Activated CD8-positive, alpha-beta T cell treated with anti-CD3 and anti-CD28 coated beads, Interleukin-2, amount 10 ng/mL, durations not matched to agents 7 days and 5 days (primary cell): ENCODE data around the gene SUPT3H. TPM values are rescaled to one million over a fixed set of nuclear protein-coding genes. Genes with fewer than 3 reads are reported as not detected.
"Not testable (repeated sequence)": the region's sequence is repeated elsewhere in the genome, so short reads cannot be mapped to it uniquely, and the experiment has no call there.

Experiments
- ATAC-seq: fragments of 150-1000 bp; cut with Tn5 transposase; one replicate; pipeline ENCODE4 v1.10.0; 2021; ENCODE audit warnings: moderate library complexity
- CTCF ChIA-PET: fragments of 350-600 bp; sonication (Branson Sonifier 250); formaldehyde crosslinking; loops from one replicate; lab custom pipeline; 2021; ENCODE audit warnings: antibody characterized with exemption; lab: Charles Lee
- POLR2A ChIA-PET: fragments of 350-600 bp; sonication (Branson Sonifier 250); formaldehyde crosslinking; loops from one replicate; lab custom pipeline; 2021; ENCODE audit warnings: antibody characterized with exemption; lab: Charles Lee
- DNase-seq: peaks from one replicate; pipeline ENCODE4 v3.0.0-alpha.2; 2020
- H3K27ac Mint-ChIP-seq: one replicate; pipeline ENCODE4 v1.8.0; 2021; ENCODE audit warnings: mild to moderate bottlenecking, mixed read lengths
- H3K27me3 Mint-ChIP-seq: one replicate; pipeline ENCODE4 v1.8.0; 2021; ENCODE audit warnings: low read depth, mixed read lengths
- H3K36me3 Mint-ChIP-seq: one replicate; pipeline ENCODE4 v1.8.0; 2021; ENCODE audit warnings: low read depth, mixed read lengths
- H3K4me1 Mint-ChIP-seq: one replicate; pipeline ENCODE4 v1.8.0; 2021; ENCODE audit warnings: low read depth, mixed read lengths
- H3K4me3 Mint-ChIP-seq: one replicate; pipeline ENCODE4 v1.8.0; 2021; ENCODE audit warnings: mild to moderate bottlenecking, mixed read lengths
- H3K9me3 Mint-ChIP-seq: one replicate; pipeline ENCODE4 v1.8.0; 2022; ENCODE audit warnings: mixed read lengths; ENCODE audit not compliant: insufficient read depth
- total RNA-seq, 2 experiments: library from RNA; stranded (reverse); gene quantifications; one replicate each; pipeline ENCODE4 v1.2.3, GENCODE V29; 2021

Gene SUPT3H
- total RNA-seq, 2 experiments from 2014 or later = 6.4 to 9.1 TPM

DNA sequence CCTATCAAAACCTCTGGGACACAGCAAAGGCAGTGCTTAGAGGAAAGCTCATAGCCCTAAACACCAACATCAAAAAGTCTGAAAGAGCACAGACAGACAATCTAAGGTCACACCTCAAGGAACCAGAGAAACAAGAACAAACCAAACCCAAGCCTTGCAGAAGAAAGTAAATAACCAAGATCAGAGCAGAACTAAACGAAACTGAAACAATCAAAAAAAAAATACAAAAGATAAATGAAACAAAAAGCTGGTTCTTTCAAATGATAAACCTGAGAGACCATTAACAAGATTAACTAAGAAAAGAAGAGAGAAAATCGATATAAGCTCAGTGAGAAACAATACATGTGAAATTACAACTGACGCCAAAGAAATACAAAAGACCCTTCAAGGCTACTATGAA lies 84.4 kb downstream of the SUPT3H start:
- Mint-ChIP-seq H3K27me3 (no peaks in the 10 kb centered on the region), H3K4me3 (peak overlapping the region; percentile 32), H3K9me3 (peaks cover 13% of the 10 kb centered on the region), H3K27ac (peak overlapping the region; percentile 85), H3K4me1 (peaks cover 34% of the 10 kb centered on the region), H3K36me3 (peaks cover 32% of the 10 kb centered on the region)
- POLR2A ChIA-PET = interaction anchor here (0.7 to 1.1 kb wide), 2 partner anchors 13 to 646 kb away, joined by 3 read pairs; no protein-coding TSS in a partner anchor
- peak; percentile 24 for DNase-seq
- peak; percentile 53 for ATAC-seq
- CTCF ChIA-PET = interaction anchor here (1.4 to 2.4 kb wide), 2 partner anchors 18 to 638 kb away, joined by 4 to 10 read pairs; no protein-coding TSS in a partner anchor

DNA sequence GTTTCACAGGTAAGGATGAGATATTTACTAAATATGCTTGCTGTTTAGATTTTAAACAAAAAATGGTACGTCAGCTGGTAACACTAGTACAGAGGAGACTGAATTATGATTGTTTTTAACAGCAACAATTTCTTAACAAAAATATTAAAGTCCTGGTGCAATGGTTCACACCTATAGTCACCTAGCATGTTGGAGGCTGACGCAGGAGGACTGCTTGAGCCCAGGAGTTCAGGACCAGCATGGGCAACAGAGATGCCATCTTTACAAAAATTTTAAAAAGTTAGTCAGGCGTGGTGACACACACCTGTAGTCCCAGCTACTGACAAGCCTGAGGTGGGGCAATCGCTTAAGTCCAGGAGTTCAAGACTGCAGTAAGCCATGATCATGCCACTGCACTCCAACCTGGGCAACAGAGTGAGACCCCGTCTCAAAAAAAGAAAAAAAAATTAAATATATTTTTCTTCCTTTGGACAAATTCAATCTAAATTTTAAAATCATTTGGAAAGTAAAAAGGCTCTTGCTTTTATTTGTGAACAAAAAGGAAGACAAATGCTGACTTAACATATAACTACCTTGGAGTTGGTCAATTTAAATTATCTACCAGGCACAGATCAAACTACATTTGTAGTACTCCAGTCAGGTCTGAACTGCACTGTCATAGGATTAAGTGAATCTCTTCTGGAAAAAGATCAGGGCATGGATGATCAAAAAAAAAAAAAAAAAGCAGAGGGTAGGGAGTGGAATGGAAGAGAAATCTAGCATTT lies 87.8 kb downstream of the SUPT3H start:
- ATAC-seq = no peak
- no peaks in the 10 kb centered on the region for H3K27me3 Mint-ChIP-seq
- peaks cover 13% of the 10 kb centered on the region for H3K9me3 Mint-ChIP-seq
- H3K4me1 Mint-ChIP-seq = peaks cover 31% of the 10 kb centered on the region
- no peak overlapping the region for H3K27ac Mint-ChIP-seq
- H3K4me3 Mint-ChIP-seq = no peak overlapping the region
- ChIA-PET CTCF (no interaction called here), POLR2A (no interaction called here)
- no peak for DNase-seq
- H3K36me3 Mint-ChIP-seq = peaks cover 37% of the 10 kb centered on the region

DNA sequence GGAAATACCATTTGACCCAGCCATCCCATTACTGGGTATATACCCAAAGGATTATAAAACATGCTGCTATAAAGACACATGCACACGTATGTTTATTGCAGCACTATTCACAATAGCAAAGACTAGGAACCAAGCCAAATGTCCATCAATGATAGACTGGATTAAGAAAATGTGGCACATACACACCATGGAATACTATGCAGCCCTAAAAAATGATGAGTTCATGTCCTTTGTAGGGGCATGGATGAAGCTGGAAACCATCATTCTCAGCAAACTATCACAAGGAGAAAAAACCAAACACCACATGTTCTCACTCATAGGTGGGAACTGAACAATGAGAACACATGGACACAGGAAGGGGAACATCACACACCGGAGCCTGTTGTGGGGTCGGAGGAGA lies 91.0 kb downstream of the SUPT3H start:
- H3K4me3 Mint-ChIP-seq, H3K9me3 Mint-ChIP-seq, CTCF ChIA-PET, ATAC-seq, H3K27ac Mint-ChIP-seq, H3K27me3 Mint-ChIP-seq, DNase-seq, POLR2A ChIA-PET, H3K4me1 Mint-ChIP-seq: not testable (repeated sequence)
- peaks cover 40% of the 10 kb centered on the region for H3K36me3 Mint-ChIP-seq

DNA sequence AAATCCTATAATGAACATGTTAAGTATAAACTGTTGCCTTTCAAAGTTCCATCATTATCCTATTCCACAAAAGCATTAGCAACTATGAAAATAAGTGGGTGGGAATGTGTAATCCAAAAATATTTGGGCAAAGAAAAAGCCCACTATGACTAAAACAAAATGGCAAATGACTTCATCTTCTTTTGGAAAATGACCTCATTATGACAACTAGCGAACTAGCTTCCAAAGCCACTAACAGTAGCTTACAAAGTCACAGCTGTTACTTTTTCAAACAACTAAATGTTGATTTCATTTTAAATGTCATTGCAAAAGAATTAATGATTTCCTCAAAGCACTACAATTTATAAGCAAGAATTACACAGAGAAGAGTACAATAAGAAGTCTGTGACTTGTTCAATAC lies 99.4 kb downstream of the SUPT3H start:
- H3K27ac Mint-ChIP-seq = no peak overlapping the region
- CTCF ChIA-PET = no interaction called here
- POLR2A ChIA-PET = no interaction called here
- DNase-seq = no peak
- ATAC-seq = no peak
- peaks cover 5% of the 10 kb centered on the region for H3K4me1 Mint-ChIP-seq
- H3K4me3 Mint-ChIP-seq = no peak overlapping the region
- H3K27me3 Mint-ChIP-seq = no peaks in the 10 kb centered on the region
- H3K36me3 Mint-ChIP-seq = peaks cover 30% of the 10 kb centered on the region
- peaks cover 19% of the 10 kb centered on the region for H3K9me3 Mint-ChIP-seq

DNA sequence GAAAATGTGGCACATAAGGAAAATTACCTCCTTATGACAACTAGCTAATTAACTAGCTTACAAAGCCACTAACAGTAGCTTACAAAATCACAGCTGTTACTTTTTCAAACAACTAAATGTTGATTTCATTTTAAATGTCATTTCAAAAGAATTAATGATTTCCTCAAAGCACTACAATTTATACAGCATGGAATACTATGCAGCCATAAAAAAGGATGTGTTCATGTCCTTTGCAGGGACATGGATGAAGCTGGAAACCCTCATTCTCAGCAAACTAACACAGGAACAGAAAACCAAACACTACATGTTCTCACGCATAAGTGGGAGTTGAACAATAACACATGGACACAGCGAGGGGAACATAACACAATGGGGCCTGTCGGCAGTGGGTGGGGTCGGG lies 100.0 kb downstream of the SUPT3H start:
- H3K27ac Mint-ChIP-seq, CTCF ChIA-PET, H3K27me3 Mint-ChIP-seq, H3K4me3 Mint-ChIP-seq, ATAC-seq, POLR2A ChIA-PET, DNase-seq, H3K4me1 Mint-ChIP-seq: not testable (repeated sequence)
- peaks cover 22% of the 10 kb centered on the region for H3K9me3 Mint-ChIP-seq
- H3K36me3 Mint-ChIP-seq = peaks cover 32% of the 10 kb centered on the region

DNA sequence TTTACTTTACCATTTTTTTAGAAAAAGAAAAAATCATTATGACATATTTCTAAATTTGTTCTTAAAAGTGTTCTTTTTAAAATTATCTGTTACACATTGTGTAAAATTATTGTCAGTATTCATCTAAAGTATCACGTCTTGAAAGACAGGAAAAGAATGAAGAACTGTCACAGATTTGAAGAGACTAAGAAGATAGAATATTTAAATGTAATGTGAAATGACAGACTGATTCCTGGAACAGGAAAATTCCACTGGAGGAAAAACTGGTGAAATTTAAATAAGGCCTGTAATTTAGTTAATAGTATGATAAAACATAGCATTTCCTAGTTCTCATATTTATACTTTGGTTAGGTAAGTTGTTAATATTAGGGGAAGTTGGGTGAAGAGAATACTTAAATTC lies 102.4 kb downstream of the SUPT3H start:
- Mint-ChIP-seq H3K27me3 (no peaks in the 10 kb centered on the region), H3K4me1 (peaks cover 5% of the 10 kb centered on the region), H3K4me3 (no peak overlapping the region), H3K9me3 (peaks cover 14% of the 10 kb centered on the region), H3K27ac (no peak overlapping the region), H3K36me3 (peaks cover 19% of the 10 kb centered on the region)
- POLR2A ChIA-PET = no interaction called here
- DNase-seq = no peak
- CTCF ChIA-PET = no interaction called here
- ATAC-seq = no peak

DNA sequence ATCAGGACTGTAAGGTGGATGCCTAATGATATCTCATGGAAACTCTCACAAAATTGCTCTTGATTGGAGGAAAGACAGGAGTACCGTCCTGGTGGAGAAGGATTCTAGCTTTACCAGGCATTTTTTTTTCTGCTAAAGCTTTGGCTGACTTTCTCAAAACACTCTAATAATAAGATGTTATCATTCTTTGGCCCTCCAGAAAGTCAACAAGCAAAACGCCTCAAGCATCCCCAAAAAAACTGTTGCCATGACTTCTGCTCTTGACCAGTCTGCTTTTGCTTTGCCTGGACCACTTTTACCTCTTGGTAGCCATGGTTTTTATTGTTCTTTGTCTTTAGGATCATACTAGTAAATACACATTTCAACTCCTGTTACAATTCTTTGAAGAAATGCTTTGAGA lies 105.1 kb downstream of the SUPT3H start:
- POLR2A ChIA-PET = no interaction called here
- H3K27me3 Mint-ChIP-seq = no peaks in the 10 kb centered on the region
- CTCF ChIA-PET = no interaction called here
- H3K36me3 Mint-ChIP-seq = peaks cover 14% of the 10 kb centered on the region
- peaks cover 4% of the 10 kb centered on the region for H3K9me3 Mint-ChIP-seq
- ATAC-seq = no peak
- H3K4me3 Mint-ChIP-seq = no peak overlapping the region
- H3K27ac Mint-ChIP-seq = no peak overlapping the region
- DNase-seq = no peak
- H3K4me1 Mint-ChIP-seq = no peaks in the 10 kb centered on the region

DNA sequence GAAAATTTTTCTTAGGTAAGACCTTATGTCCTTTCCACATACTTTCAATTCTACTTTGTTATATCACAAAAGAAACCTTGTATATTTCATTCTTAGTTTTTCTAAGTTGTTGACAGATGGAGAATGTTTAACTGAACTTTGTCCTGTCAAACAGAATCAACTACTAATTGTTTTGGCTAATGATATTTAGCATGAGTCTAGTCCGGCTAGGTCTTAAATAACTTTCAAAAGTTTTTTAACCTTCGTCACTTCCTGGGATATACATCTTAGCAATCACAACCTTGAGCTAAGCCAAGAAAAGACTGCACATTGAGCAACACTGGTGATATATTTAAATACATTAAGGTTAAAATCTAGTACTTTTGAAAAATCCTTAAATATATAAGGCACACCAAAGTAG lies 112.5 kb downstream of the SUPT3H start:
- Mint-ChIP-seq H3K36me3 (peaks cover 12% of the 10 kb centered on the region), H3K27me3 (no peaks in the 10 kb centered on the region), H3K27ac (no peak overlapping the region), H3K4me1 (peaks cover 5% of the 10 kb centered on the region), H3K4me3 (no peak overlapping the region), H3K9me3 (peaks cover 5% of the 10 kb centered on the region)
- no peak for ATAC-seq
- ChIA-PET POLR2A (no interaction called here), CTCF (no interaction called here)
- DNase-seq = no peak

DNA sequence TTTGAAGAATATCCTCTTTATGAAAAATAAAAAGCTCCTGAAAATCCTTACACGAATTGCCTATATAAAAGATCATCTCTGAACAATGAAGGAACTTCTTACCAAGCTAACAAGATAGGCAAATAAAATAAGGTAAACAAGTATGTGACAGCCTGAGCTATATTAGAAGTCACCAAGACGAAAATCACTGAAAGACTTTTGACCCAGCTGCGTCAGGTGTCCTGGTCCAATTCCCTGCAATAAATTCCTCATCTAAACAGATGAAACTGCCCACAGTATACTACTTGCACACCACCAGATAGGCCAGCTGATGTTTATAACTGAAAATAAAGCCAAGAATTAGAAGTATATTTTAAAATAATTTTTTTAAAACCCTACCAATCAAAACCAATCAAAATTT lies 117.0 kb downstream of the SUPT3H start:
- peaks cover 5% of the 10 kb centered on the region for H3K9me3 Mint-ChIP-seq
- H3K27ac Mint-ChIP-seq = no peak overlapping the region
- peaks cover 5% of the 10 kb centered on the region for H3K4me1 Mint-ChIP-seq
- no peak for DNase-seq
- CTCF ChIA-PET = no interaction called here
- no peak for ATAC-seq
- peaks cover 12% of the 10 kb centered on the region for H3K36me3 Mint-ChIP-seq
- H3K4me3 Mint-ChIP-seq = no peak overlapping the region
- H3K27me3 Mint-ChIP-seq = no peaks in the 10 kb centered on the region
- POLR2A ChIA-PET = no interaction called here

DNA sequence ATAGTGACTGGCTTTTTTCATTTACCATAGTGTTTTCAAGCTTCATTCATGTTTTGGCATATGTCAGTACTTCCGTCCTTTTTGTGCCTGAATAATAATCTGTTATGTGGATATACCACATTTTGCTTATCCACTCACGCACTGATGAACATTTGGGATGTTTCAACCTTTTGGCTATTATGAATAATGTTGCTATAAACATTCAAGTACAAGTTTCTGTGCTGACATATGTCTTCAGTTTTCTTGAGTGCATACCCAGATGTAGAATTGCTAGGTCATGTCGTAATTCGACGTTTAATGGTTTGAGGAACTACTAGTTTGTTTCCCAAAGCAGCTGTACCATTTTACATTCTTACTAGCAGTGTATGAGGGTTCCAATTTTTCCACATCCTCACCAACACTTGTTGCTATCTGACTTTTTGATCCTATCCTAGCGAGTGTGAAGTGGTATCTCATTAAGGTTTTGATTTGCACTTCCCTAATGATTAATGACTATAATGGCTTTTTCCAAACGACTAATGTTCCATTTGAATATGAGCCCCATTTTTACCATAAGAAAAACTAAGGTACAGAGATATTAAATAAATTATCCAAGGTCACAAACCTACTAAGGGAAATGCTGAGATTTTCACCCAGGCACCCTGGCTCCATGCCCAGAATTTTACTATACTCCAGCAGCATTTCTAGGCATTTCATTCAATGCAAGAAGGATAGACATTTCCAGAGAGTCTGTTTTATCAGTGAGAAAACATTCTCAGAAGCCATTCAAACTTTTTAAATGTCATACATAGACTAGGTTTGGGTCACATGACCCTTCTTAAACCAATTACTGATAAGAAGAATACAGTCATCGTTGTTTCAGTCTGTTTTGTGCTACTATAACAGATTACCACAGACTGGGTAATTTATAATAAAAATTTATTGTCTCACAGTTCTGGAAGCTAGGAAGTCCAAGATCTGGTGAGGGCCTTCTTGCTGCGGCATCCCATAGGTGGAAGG lies 120.7 kb downstream of the SUPT3H start:
- Mint-ChIP-seq H3K4me1 (peaks cover 2% of the 10 kb centered on the region), H3K9me3 (no peaks in the 10 kb centered on the region), H3K27ac (no peak overlapping the region), H3K4me3 (no peak overlapping the region), H3K36me3 (peaks cover 2% of the 10 kb centered on the region), H3K27me3 (no peaks in the 10 kb centered on the region)
- ATAC-seq (no peak), DNase-seq (no peak)
- ChIA-PET POLR2A (interaction anchor here (0.5 kb wide), 1 partner anchor 101 kb away, joined by 3 read pairs; no protein-coding TSS in a partner anchor), CTCF (no interaction called here)

DNA sequence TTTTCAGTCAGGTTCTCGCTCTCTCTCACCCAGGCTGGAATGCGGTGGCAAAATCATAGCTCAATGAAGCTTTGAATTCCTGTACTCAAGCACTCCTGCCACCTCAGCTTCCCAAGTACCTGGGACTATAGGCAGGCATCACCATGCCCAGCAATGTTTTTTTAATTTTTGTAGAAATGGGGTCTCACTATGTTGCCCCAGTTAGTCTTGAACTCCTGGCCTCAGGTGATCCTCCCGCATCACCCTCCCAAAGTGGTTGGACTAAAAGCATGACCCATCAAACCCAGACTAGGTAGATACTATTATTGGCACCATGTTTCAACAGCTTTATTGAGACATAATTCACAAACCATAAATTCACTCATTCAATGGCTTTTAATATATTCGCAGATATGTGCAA lies 122.3 kb downstream of the SUPT3H start:
- ChIA-PET POLR2A (no interaction called here), CTCF (no interaction called here)
- no peak for DNase-seq
- no peak overlapping the region for H3K27ac Mint-ChIP-seq
- H3K27me3 Mint-ChIP-seq = no peaks in the 10 kb centered on the region
- no peaks in the 10 kb centered on the region for H3K36me3 Mint-ChIP-seq
- no peaks in the 10 kb centered on the region for H3K9me3 Mint-ChIP-seq
- no peaks in the 10 kb centered on the region for H3K4me1 Mint-ChIP-seq
- H3K4me3 Mint-ChIP-seq = no peak overlapping the region
- ATAC-seq = no peak

DNA sequence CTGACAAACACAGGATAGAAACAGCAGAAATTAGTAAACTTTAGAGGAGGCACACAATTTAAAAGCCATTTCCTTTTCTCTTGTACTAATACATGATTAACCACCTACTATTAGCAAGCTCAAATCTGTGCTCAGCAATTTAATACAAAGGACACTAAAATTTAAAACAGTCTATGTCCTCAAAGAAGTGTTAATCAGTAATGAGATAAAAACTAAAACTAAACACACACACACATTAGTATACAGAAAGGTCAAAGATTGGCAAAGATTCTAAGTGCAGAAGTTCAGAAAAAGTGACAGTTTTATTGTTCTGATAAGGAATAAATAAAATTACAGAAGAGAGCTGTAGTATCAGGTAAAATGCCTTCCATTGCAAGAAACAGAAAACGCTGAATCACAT lies 123.5 kb downstream of the SUPT3H start:
- DNase-seq (no peak), ATAC-seq (no peak)
- Mint-ChIP-seq H3K27ac (no peak overlapping the region), H3K36me3 (no peaks in the 10 kb centered on the region), H3K4me3 (no peak overlapping the region), H3K9me3 (no peaks in the 10 kb centered on the region), H3K4me1 (peaks cover 4% of the 10 kb centered on the region), H3K27me3 (no peaks in the 10 kb centered on the region)
- CTCF ChIA-PET = no interaction called here
- POLR2A ChIA-PET = no interaction called here
